ENCODE data around the gene EPYC.

- TF ChIP-seq CTCF (conservative IDR thresholded peaks at IDR 0.05; ENCODE audit: low read depth, low read length): no peak
- no peak for TF ChIP-seq CEBPB (IDR thresholded peaks at IDR 0.05; ENCODE audit: low read depth, low read length)
- no peak for TF ChIP-seq BHLHE40 (IDR thresholded peaks at IDR 0.05; ENCODE audit: low read depth, low read length)
- TF ChIP-seq RAD21 (IDR thresholded peaks at IDR 0.05; ENCODE audit: low read length): no peak
- TF ChIP-seq POLR2A (IDR thresholded peaks at IDR 0.05; ENCODE audit: low read depth, low read length): no peak
- TF ChIP-seq MXI1 (IDR thresholded peaks at IDR 0.05; ENCODE audit: borderline replicate concordance, low read depth, low read length): no peak
- no peak for TF ChIP-seq FOS (IDR thresholded peaks at IDR 0.05; ENCODE audit: low read depth, low read length)
- TF ChIP-seq RFX5 (IDR thresholded peaks at IDR 0.05; ENCODE audit: low read depth, low read length): no peak
- TF ChIP-seq RCOR1 (IDR thresholded peaks at IDR 0.05; ENCODE audit: insufficient replicate concordance, low read length): no peak
- no peak for TF ChIP-seq ELK1 (IDR thresholded peaks at IDR 0.05; ENCODE audit: borderline replicate concordance, low read depth, low read length)
- no peak for TF ChIP-seq USF2 (IDR thresholded peaks at IDR 0.05; ENCODE audit: low read depth, low read length)
- TF ChIP-seq MAFK (IDR thresholded peaks at IDR 0.05; ENCODE audit: low read depth, low read length): no peak
- no peak for TF ChIP-seq SMC3 (IDR thresholded peaks at IDR 0.05; ENCODE audit: low read depth, low read length)
Measured at GRCh38 chr12:91004872-91005271, at the start of gene EPYC.

All from IMR-90 (cell line).